Liver (tissue), 9 donors: ENCODE measurements around the gene DBN1. TPM values are rescaled to one million over a fixed set of nuclear protein-coding genes. Genes with fewer than 3 reads are reported as not detected.
A peak's percentile ranks its signal among the peaks of the same experiment; 100 is the strongest.

Source experiments
- DNase-seq: peaks from one replicate; pipeline ENCODE4 v3.0.0-alpha.2; 2017; ENCODE audit warnings: low spot score
- H3K27ac ChIP-seq, 2 donors: one replicate each; pipeline ENCODE4 v1.7.0; 2013; ENCODE audit warnings: inconsistent platforms in 2 of 2, low read length in 2 of 2, control low read depth in 1 of 2, low read depth in 1 of 2, mild to moderate bottlenecking in 1 of 2
- H3K27me3 ChIP-seq, 4 donors: one replicate each; pipeline versions ENCODE4 v1.6.1 to v1.7.0; 2013; ENCODE audit warnings: low read length in 3 of 4, inconsistent platforms in 1 of 4, mild to moderate bottlenecking in 1 of 4, moderate library complexity in 1 of 4; ENCODE audit not compliant: control insufficient read depth in 4 of 4, insufficient read depth in 4 of 4
- H3K36me3 ChIP-seq, 4 donors: one replicate each; pipeline versions ENCODE4 v1.6.1 to v1.7.0; 2013; ENCODE audit warnings: low read length in 3 of 4, mild to moderate bottlenecking in 3 of 4, low read depth in 1 of 4, moderate library complexity in 1 of 4; ENCODE audit not compliant: control insufficient read depth in 4 of 4, insufficient read depth in 3 of 4
- H3K4me1 ChIP-seq, 4 donors: one replicate each; pipeline versions ENCODE4 v1.6.1 to v1.7.0; 2013; ENCODE audit warnings: low read length in 3 of 4, mild to moderate bottlenecking in 3 of 4, moderate library complexity in 1 of 4; ENCODE audit not compliant: control insufficient read depth in 4 of 4, insufficient read depth in 4 of 4
- H3K4me3 ChIP-seq, 3 donors: one replicate each; pipeline versions ENCODE4 v1.6.1 to v1.7.0; 2013; ENCODE audit warnings: low read length in 3 of 3, control low read depth in 1 of 3, low read depth in 1 of 3, mild to moderate bottlenecking in 1 of 3
- H3K9ac ChIP-seq, 2 donors: one replicate each; pipeline ENCODE4 v1.7.0; 2013; ENCODE audit warnings: low read length in 2 of 2, mild to moderate bottlenecking in 2 of 2, moderate library complexity in 2 of 2, control low read depth in 1 of 2, low read depth in 1 of 2
- H3K9me3 ChIP-seq, 4 donors: one replicate each; pipeline versions ENCODE4 v1.6.1 to v1.7.0; 2013; ENCODE audit warnings: low read length in 3 of 4; ENCODE audit not compliant: control insufficient read depth in 4 of 4
- ATF3 ChIP-seq: IDR thresholded peaks from 2 replicates; pipeline ENCODE4 v1.6.1; 2016; ENCODE audit warnings: antibody characterized with exemption
- CTCF ChIP-seq: fragments of 150-350 bp; IDR thresholded peaks from 2 replicates; pipeline ENCODE4 v1.5.1; 2017; ENCODE audit warnings: improper control_type of control experiment, low read depth, low read length; ENCODE audit not compliant: missing input control
- EGR1 ChIP-seq, 2 donors: IDR thresholded peaks; 2 replicates each; pipeline ENCODE4 v1.6.1; 2016 to 2018; ENCODE audit warnings: antibody characterized with exemption in 2 of 2, low read depth in 2 of 2
- FOXA1 ChIP-seq: IDR thresholded peaks from 2 replicates; pipeline ENCODE4 v1.6.1; 2016; ENCODE audit warnings: antibody characterized with exemption
- FOXA2 ChIP-seq: IDR thresholded peaks from 2 replicates; pipeline ENCODE4 v1.6.1; 2016; ENCODE audit warnings: antibody characterized with exemption
- HNF4G ChIP-seq: IDR thresholded peaks from 2 replicates; pipeline ENCODE4 v1.6.1; 2016; ENCODE audit warnings: antibody characterized with exemption
- JUND ChIP-seq, 2 donors: IDR thresholded peaks; 2 replicates each; pipeline ENCODE4 v1.6.1; 2016; ENCODE audit warnings: antibody characterized with exemption in 2 of 2
- MAX ChIP-seq: IDR thresholded peaks from 2 replicates; pipeline ENCODE4 v1.6.1; 2016; ENCODE audit warnings: antibody characterized with exemption
- NR2F2 ChIP-seq: IDR thresholded peaks from 2 replicates; pipeline ENCODE4 v1.6.1; 2016; ENCODE audit warnings: antibody characterized with exemption
- RAD21 ChIP-seq, 2 donors: IDR thresholded peaks; 2 replicates each; pipeline ENCODE4 v1.6.1; 2016; ENCODE audit warnings: antibody characterized with exemption in 2 of 2, mild to moderate bottlenecking in 2 of 2
- REST ChIP-seq: IDR thresholded peaks from 2 replicates; pipeline ENCODE4 v1.6.1; 2016; ENCODE audit warnings: antibody characterized with exemption, mild to moderate bottlenecking
- RXRA ChIP-seq, 2 donors: IDR thresholded peaks; 2 replicates each; pipeline ENCODE4 v1.6.1; 2017 to 2018; ENCODE audit warnings: antibody characterized with exemption in 2 of 2, mild to moderate bottlenecking in 1 of 2
- SP1 ChIP-seq: IDR thresholded peaks from 2 replicates; pipeline ENCODE4 v1.6.1; 2018; ENCODE audit warnings: antibody characterized with exemption, mild to moderate bottlenecking
- TAF1 ChIP-seq: conservative IDR thresholded peaks from 2 replicates; pipeline ENCODE4 v1.6.1; 2016; ENCODE audit warnings: antibody characterized with exemption, mild to moderate bottlenecking
- YY1 ChIP-seq: IDR thresholded peaks from 2 replicates; pipeline ENCODE4 v1.6.1; 2016; ENCODE audit warnings: antibody characterized with exemption, mild to moderate bottlenecking
- WGBS: extraction: QIAGEN DNeasy Blood & Tissue Kit; methylation state at CpG from one replicate; pipeline ENCODE4 v1.1.7; 2013; 5-methylcytosine and 5-hydroxymethylcytosine counted together
- polyA plus RNA-seq, 2 donors: library from polyadenylated mRNA; stranded (reverse) in 1 of 2; unstranded in 1 of 2; fragments of 200-250 nt in 1 of 2; fragments of >200 nt in 1 of 2; fragmentation: Nextera tagmentation in 1 of 2; extraction: Ambion mirVana in 1 of 2; gene quantifications; one replicate each; pipeline versions ENCODE4 v1.2.1 to v1.2.3, GENCODE V29; 2013 to 2015
- total RNA-seq, 2 donors: library from RNA; depleted of rRNA; stranded (reverse); fragments of >200 nt; gene quantifications; one replicate each; pipeline ENCODE4 v1.2.3, GENCODE V29; 2014
- donor health status: healthy.
- donor health status: healthy.
- donor health status: healthy.
- donor health status: healthy.
- donor health status: healthy.

DBN1 gene
- total and polyA plus RNA-seq, 4 donors = 1.5 to 4.9 (median 2.0) TPM

GRCh38 chr5:177507165-177507564 lies 33.7 kb upstream of the DBN1 start:
- peak; percentile 16 for TF ChIP-seq CTCF
- no peak for TF ChIP-seq REST
- no peaks in the 10 kb centered on the region for H3K9me3 ChIP-seq
- DNase-seq = no peak
- 85% methylated on average over 9 of the region's 9 CpGs for WGBS
- H3K9ac ChIP-seq = no peak overlapping the region
- no peaks in the 10 kb centered on the region for H3K4me1 ChIP-seq
- peaks cover 3 to 16% (median 5%) of the 10 kb centered on the region in 4 donors for H3K36me3 ChIP-seq
- H3K27me3 ChIP-seq = no peaks in the 10 kb centered on the region
- H3K27ac ChIP-seq = no peak overlapping the region
- H3K4me3 ChIP-seq = no peak overlapping the region

- TF ChIP-seq EGR1 (IDR thresholded peaks at IDR 0.05; ENCODE audit: low read depth in 2 of 2) (no peak), RAD21 (IDR thresholded peaks at IDR 0.05) (no peak), HNF4G (no peak), JUND (IDR thresholded peaks at IDR 0.05) (no peak), TAF1 (no peak), NR2F2 (no peak), FOXA1 (no peak), RXRA (IDR thresholded peaks at IDR 0.05) (no peak), MAX (no peak), YY1 (no peak), FOXA2 (no peak), SP1 (no peak), ATF3 (no peak), REST (no peak)
- H3K36me3 ChIP-seq = no peaks in the 10 kb centered on the region
- peaks cover 0 to 3% (median 2%) of the 10 kb centered on the region in 4 donors for H3K4me1 ChIP-seq
- H3K9ac ChIP-seq = no peak overlapping the region
- no peaks in the 10 kb centered on the region for H3K27me3 ChIP-seq
- no peak overlapping the region for H3K4me3 ChIP-seq
- no peak overlapping the region for H3K27ac ChIP-seq
- DNase-seq = no peak
- H3K9me3 ChIP-seq = no peaks in the 10 kb centered on the region
- 97% methylated on average over 4 of the region's 4 CpGs for WGBS
Measured at GRCh38 chr5:177505075-177505474, 31.6 kb upstream of the DBN1 start.
